GM19328 (cell line): Measurements from ENCODE around the gene PYGM.
A peak's percentile ranks its signal among the peaks of the same experiment; 100 is the strongest.

Source experiments
- ATAC-seq: cut with Tn5 transposase; IDR thresholded peaks from one replicate; pipeline ENCODE4 v1.9.1; 2021; ENCODE audit warnings: mild to moderate bottlenecking, moderate library complexity; ENCODE audit not compliant: unreplicated experiment

The PYGM gene

DNA sequence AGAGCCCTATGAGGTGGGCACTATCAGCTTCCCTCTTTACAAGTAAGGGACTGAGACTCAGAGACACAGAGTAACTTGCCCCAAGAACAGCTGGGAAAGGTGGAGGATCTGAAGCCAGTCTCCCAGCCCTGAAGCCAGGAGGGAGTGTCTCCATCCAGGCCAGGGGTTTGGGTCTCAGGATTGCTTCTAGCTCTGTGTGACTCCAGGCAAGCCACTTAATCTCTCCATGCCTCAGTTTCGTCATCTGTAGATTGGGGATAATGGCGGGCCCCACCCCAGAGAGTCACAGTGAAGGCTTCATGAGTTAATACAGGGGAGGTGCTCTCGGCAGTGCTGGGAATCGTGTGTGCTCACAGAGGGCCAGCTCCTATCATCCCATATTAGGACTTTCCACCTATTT lies 32.7 kb upstream of the PYGM start:
- ATAC-seq: no peak

- no peak for ATAC-seq
Measured at GRCh38 chr11:64791781-64792291, 32.1 kb upstream of the PYGM start.

DNA sequence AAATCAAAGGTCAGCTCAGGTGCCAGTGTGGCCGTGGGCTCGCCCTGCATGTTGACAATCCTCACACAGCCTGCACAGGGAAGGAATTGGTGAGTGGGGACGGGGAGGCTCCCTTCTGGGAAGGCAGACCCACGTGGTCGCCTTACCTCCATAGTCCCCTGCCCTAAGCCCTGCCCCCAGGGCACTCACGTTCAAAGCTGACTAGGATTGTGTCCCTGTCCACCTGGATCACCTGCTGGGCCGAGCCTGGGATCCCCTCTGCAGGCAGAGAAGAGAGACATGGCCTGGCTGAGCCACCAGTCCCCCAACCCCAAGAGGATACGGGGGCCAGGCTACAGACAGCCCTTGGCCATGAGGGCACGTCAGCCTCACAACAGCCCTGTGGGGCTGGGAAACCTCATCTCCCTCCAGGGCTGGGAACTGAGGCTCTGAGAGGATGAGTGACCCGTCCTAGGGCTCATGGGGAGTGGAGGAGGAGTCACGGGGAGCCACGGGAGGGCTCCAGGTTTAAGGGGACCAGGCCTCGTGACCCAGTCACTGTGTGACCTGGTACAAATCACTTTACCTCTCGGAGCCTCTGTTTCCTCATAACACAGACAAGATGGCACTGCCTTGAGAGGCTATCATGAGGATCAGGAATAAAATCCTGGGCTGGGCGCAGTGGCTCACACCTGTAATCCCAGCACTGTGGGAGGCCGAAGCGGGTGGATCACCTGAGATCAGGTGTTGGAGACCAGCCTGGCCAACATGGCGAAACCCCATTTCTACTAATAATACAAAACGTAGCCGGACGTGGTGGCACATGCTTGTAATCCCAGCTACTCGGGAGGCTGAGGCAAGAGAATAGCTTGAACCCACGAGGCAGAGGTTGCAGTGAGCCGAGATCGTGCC lies 30.7 kb upstream of the PYGM start:
- ATAC-seq: no peak

GRCh38 chr11:64789331-64790204 lies 29.8 kb upstream of the PYGM start:
- no peak for ATAC-seq

- ATAC-seq: no peak
Measured at GRCh38 chr11:64788321-64789215, 28.8 kb upstream of the PYGM start.

- no peak for ATAC-seq
Measured at GRCh38 chr11:64787526-64788320, 27.9 kb upstream of the PYGM start.

- ATAC-seq: no peak
Measured at GRCh38 chr11:64786308-64786707, 26.5 kb upstream of the PYGM start.

DNA sequence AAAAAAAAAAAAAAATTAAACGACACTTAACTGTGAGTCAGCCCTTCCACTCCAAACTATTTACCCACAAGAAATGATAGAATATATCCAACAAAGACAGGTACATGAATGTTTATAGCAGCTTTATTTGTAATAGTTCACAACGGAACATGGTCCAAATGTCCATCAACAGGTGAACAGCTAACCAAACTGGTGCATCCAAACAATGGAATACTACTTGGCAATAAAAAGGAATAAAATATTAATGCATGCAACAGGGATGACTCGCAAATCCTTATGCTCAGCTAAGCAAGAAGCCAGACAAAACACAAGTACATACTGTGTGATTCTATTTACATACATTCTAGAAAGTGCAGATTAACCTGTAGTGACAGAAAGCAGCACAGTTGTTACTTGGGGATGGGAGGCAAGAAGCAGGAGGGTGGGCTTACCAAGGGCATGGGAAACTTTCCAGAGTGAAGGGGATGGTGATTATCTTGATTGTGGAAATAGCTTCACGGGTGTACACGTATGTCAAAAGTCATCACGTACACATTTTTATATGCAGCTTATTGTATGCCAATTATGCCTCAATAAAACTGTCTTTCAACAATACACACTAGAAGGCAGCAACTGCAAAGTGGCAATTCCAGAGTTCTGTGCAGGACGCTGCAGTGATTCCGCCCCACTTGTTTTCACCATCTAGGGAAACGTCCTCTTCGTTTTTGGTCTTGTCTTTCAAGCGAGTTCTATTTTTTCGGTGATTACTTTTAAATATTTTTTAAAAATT lies 25.2 kb upstream of the PYGM start:
- ATAC-seq: no peak

DNA sequence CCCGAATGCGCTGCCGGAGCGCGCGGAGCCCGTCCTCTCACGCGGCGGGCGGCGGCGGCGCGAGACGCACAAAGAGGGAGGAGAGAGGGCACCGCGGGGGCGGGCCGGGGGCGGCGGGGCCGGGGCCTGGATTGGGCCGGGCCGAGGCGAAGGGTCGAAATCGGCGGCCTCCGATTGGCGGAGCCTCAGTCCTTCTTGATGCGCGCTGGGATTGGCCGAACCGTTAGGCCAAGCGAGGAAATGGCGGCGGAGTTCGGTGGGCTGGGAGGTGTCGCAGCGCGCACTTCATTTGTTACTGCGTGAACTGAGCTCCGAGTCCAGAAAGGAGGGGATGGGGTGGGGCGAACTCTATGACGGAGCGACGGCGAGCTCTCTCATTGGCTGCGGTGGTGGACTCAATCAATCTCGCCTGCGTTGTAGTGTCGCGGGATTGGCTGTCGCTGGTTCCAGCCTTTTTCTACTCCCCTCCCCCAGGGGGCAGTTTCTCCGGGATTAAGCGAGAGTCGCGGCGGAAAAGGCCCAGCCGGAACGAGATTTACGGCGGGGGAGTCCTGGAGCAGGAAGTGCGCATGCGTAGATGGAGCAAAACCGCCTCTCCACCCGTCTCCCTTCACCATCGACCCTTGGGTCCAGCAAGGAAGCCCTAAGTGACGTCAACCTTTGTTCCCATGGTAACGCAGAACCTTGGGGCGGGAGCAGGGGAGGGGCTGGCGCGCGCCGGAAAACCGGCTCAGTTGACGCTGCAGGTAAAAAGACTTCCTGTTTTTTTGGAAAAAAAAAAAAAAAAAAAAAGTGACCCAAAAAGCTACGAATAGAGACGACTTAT lies 18.9 kb upstream of the PYGM start, which contains the start of gene SF1:
Gene SF1 (minus strand): TSS at position 70 of the 826 bp plus-strand sequence. CDS start 150 bp downstream, outside the sequence.
- ATAC-seq: peak; percentile 84

GRCh38 chr11:64778223-64778472 lies 18.4 kb upstream of the PYGM start:
- no peak for ATAC-seq

- no peak for ATAC-seq
Measured at GRCh38 chr11:64777449-64778222, 17.9 kb upstream of the PYGM start.

DNA sequence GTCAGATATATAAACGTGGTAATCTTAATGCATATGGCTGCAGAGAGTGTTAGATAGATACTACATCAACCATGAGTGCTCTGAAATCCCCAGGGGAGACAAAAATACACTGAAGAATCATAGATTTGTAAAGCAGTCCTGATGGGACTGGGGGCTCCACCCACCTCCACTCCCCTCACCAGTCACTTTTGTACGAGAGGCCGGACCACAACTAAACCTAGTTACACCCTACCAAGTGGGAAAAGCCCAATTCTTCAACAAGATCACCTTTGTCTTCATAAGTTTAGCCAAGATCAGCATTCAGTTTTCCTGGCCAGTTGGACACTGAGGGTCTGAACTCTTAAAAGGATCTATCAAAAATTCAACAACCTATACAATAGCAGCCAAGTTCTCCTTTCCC lies 17.1 kb upstream of the PYGM start:
- ATAC-seq: no peak

DNA sequence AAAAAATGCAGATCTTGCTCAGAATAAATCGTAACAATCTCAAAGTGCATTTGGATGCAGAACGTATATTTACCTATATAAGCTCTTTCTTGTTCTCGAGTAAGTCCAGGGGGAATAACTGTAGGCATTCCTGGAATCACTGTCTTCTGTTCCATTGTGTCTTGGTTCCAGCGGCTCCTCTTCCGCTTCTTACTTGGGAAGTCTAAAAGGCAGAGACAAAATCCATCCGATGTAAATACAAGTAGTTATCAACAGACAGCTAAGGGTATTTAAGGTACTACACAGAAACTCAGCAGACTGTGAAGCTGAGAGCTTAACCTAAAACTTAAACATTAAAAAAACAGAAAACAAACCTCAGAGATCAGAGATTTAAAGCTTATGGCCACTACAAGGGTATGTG lies 16.7 kb upstream of the PYGM start:
- ATAC-seq: no peak

- ATAC-seq: no peak
Measured at GRCh38 chr11:64774144-64774543, 14.4 kb upstream of the PYGM start.

DNA sequence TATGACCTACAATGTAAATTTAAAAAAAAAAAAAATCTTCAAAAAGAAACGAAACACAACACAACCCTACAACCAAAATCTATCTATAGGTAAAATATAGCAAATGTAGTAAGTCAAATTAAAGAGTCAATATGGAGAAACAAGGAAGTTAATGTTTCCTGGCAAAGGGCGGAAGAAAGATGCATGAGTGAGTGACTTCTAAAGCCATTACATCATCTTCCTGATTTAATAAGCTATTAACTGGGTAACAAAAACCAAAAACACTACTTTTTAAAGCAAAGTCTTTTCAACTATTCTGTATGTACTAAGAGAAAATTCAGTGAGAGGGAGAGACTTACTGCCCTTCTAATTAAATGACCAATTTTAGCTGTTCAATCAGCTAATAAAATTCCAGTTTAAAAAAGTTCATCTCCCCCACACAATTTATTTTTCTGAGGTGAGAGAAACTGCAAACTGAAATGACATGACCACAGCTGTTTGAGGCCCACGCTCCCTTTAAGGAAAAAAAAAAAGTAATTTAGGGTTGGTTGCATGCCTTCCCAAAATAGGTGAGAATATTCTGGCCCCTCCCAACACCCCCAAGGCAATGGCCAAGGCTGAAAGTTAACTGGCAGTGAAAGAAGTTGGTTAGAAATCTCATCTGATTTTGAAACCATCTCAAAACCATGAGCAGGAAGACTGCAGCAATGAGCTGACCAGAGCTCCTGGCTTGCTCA lies 12.7 kb upstream of the PYGM start:
- no peak for ATAC-seq

DNA sequence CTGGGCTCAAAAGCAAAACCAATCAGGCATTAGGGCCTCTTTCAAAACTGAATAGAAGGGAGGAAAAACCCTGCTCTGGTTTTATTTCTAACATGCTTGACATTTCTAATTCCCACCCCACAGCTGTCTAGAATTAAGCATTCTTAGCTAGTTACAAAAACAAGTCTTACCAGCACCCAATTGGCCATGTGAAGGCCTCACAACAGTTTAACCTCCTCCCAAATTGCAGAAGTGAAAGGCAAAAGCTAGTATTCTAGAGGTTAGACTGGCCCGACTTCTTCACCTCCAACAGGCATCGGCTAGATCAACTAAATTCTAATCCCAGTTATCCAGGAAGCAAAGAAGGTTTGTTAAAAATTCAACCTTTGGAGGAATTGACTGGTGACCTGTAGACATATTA lies 12.1 kb upstream of the PYGM start:
- ATAC-seq: no peak

DNA sequence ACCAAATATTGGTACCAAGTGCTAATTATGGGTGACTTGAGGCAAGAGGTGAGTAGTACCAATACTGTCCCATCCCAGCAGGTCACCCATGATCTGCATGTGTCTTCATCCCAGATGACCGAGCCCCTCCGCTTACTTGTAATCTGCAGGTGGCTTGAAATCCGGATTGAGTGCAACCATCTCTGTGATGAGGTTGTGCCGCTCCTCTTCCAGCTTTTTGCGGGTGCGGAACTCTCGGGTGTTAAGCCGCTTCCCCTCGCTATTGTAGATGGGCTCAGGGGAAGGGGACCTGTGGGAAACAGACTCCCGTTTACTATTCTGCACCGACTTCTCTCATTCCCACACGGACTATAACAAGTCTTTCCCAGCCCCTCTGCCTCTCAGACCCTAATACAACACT lies 10.3 kb upstream of the PYGM start:
- no peak for ATAC-seq
